Retinal pigment epithelial cell (primary cell): ENCODE data around the gene EML4.

Source experiments
- DNase-seq: peaks from one replicate; pipeline ENCODE4 v3.0.0-alpha.2; 2010; ENCODE audit warnings: low read depth
- H3K4me3 ChIP-seq: 2 replicates; pipeline ENCODE4 v1.5.1; 2011; ENCODE audit warnings: mild to moderate bottlenecking, low read length, control low read depth, moderate library complexity
- CTCF ChIP-seq: conservative IDR thresholded peaks from 2 replicates; pipeline ENCODE4 v1.5.1; 2011; ENCODE audit warnings: low read depth, low read length, control low read depth, inconsistent platforms

The EML4 gene

GRCh38 chr2:42210203-42210602 is 41.0 kb downstream of the EML4 start:
- no peak for DNase-seq
- TF ChIP-seq CTCF: no peak
- H3K4me3 ChIP-seq: no peak overlapping the region

GRCh38 chr2:42211291-42211690 is 42.1 kb downstream of the EML4 start:
- DNase-seq: no peak
- TF ChIP-seq CTCF: no peak
- H3K4me3 ChIP-seq: no peak overlapping the region

GRCh38 chr2:42214669-42215068 is 45.5 kb downstream of the EML4 start:
- no peak overlapping the region for H3K4me3 ChIP-seq
- DNase-seq: no peak
- no peak for TF ChIP-seq CTCF

- H3K4me3 ChIP-seq: no peak overlapping the region
- no peak for TF ChIP-seq CTCF
- no peak for DNase-seq
These were observed 47.5 kb downstream of the EML4 start for GRCh38 chr2:42216694-42217093.

GRCh38 chr2:42217307-42217706 is 48.2 kb downstream of the EML4 start:
- DNase-seq: no peak
- no peak for TF ChIP-seq CTCF
- no peak overlapping the region for H3K4me3 ChIP-seq

GRCh38 chr2:42217914-42218313 is 48.8 kb downstream of the EML4 start:
- no peak for TF ChIP-seq CTCF
- DNase-seq: no peak
- no peak overlapping the region for H3K4me3 ChIP-seq

- TF ChIP-seq CTCF: no peak
- no peak overlapping the region for H3K4me3 ChIP-seq
These were observed 49.6 kb downstream of the EML4 start for GRCh38 chr2:42218712-42219111.

More at GRCh38 chr2:42218712-42219111, 49.6 kb downstream of the EML4 start:
- DNase-seq: no peak
